Measurements from ENCODE around the gene NUMB.

NUMB gene

DNA sequence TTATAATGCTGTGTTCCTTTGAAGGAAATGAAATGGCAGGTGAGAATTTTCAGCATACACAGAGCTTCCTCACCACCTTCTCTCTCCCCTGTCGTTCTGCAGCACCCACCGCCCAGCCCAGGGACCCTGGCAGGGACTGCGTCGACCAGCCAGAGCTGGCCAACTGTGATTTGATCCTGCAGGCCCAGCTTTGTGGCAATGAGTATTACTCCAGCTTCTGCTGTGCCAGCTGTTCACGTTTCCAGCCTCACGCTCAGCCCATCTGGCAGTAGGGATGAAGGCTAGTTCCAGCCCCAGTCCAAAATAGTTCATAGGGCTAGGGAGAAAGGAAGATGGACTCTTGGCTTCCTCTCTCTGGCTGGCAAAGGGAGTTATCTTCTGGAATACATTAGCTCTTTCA is 186.0 kb downstream of the NUMB start:
- TF ChIP-seq, protein P1, sequence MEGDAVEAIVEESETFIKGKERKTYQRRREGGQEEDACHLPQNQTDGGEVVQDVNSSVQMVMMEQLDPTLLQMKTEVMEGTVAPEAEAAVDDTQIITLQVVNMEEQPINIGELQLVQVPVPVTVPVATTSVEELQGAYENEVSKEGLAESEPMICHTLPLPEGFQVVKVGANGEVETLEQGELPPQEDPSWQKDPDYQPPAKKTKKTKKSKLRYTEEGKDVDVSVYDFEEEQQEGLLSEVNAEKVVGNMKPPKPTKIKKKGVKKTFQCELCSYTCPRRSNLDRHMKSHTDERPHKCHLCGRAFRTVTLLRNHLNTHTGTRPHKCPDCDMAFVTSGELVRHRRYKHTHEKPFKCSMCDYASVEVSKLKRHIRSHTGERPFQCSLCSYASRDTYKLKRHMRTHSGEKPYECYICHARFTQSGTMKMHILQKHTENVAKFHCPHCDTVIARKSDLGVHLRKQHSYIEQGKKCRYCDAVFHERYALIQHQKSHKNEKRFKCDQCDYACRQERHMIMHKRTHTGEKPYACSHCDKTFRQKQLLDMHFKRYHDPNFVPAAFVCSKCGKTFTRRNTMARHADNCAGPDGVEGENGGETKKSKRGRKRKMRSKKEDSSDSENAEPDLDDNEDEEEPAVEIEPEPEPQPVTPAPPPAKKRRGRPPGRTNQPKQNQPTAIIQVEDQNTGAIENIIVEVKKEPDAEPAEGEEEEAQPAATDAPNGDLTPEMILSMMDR (IDR thresholded peaks at IDR 0.05; ENCODE audit: control insufficient read depth, extremely low read depth, insufficient read depth), result no peak
- no peak for DNase-seq (ENCODE audit: low read depth)
- H3K4me3 ChIP-seq (ENCODE audit: low read depth, low read length), result no peak overlapping the region

DNA sequence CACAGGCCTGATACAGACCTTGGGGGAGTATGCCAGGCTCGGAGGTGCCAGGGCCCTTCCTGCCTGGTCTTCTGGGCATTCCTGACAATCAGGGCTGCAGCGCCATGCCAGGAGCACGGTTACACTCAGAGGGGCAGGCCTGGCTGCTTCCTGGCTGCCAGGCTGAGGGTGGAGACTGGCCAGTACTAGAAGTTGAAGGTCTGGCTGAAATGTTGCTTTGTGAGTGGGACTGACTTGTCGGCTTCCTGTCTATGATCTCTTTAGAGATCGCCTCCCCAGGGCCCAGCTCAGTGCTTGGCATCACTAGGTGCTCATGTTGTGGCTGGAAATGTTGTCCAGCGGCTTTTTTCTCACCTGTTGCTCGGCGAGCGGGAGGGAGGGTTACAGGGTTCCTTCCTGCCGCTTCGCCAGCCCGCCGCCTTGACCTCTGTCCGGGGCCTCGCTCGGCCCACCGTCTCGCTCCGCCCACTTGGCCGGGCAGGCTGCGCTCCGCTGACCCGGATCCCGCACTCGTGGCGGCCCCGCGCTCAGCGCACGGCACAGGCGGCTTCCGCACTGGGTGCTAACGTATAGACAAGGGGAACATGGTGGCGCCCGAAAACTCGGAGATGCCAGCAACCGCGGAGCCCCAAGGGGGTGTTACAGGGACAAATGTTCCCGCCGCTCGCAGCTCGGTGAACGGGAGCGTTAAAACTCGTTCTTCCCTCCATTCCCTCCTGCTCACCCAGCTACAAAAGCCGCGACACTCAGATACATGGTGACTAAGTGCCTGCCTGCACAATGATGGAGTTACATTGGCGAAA is 188.4 kb downstream of the NUMB start:
- H3K4me3 ChIP-seq (ENCODE audit: low read depth, low read length), result no peak overlapping the region
- no peak for DNase-seq (ENCODE audit: low read depth)

DNA sequence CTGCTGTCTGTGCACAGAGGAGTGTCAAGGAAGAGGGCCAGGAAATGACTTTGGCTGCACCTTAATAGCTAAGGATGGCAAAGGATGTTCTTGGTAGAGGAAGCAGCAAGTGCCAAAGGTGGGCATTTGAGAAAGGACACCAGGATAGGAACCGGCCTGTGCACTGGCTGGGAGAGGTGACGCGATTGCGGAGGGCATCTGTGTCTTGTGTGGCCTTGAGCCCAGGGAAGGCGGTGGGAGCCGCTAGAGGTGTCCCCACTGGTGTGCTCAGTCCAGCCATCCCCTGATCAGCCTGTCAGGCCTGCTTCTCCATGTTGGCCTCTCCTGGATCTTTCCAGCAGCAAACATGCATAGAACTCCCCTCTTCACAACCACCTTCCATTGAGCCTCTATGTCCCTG is 190.9 kb downstream of the NUMB start:
- no peak for DNase-seq (ENCODE audit: low read depth)
- TF ChIP-seq, protein P1 (IDR thresholded peaks at IDR 0.05; ENCODE audit: control insufficient read depth, extremely low read depth, insufficient read depth), result no peak
- H3K4me3 ChIP-seq (ENCODE audit: low read depth, low read length), result no peak overlapping the region

More for the DNA sequence above, 188.4 kb downstream of the NUMB start:
- TF ChIP-seq, protein P1 (IDR thresholded peaks at IDR 0.05; ENCODE audit: control insufficient read depth, extremely low read depth, insufficient read depth), result no peak

DNA sequence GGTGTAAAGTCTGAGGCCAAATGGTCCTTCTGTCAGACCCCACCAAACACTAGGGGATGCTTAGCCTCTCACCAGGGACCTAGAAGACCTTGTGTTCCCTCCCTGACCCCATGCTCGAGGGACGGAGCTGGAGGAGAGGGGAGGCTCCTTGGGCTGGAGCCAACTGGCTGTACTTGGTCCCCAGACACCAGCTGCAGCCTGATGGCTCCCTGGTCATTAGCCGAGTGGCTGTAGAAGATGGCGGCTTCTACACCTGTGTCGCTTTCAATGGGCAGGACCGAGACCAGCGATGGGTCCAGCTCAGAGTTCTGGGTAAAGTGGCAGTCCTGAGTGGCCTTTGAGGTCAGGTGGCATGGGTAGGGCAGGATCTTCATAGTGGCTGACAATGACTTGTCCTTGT is 192.0 kb downstream of the NUMB start:
- TF ChIP-seq, protein P1 (IDR thresholded peaks at IDR 0.05; ENCODE audit: control insufficient read depth, extremely low read depth, insufficient read depth), result no peak
- no peak for DNase-seq (ENCODE audit: low read depth)
- H3K4me3 ChIP-seq (ENCODE audit: low read depth, low read length), result no peak overlapping the region

DNA sequence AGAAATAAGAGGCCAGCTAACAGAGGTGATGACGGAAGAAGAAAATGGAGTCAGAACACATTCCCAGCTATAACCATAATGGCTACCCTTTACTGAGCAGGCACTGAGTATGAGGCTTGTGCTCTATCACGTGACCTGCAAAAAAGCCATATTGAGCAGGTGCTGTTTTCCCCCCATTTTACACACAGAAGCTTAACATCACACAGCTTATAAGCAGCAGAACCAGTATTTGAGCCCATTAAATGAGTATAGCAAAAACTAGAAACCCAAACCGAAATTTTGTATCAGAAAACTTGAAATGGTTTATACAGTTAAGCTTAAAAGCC is 192.7 kb downstream of the NUMB start:
- H3K4me3 ChIP-seq (ENCODE audit: low read depth, low read length), result no peak overlapping the region
- TF ChIP-seq, protein P1 (IDR thresholded peaks at IDR 0.05; ENCODE audit: control insufficient read depth, extremely low read depth, insufficient read depth), result no peak
- DNase-seq (ENCODE audit: low read depth), result no peak

DNA sequence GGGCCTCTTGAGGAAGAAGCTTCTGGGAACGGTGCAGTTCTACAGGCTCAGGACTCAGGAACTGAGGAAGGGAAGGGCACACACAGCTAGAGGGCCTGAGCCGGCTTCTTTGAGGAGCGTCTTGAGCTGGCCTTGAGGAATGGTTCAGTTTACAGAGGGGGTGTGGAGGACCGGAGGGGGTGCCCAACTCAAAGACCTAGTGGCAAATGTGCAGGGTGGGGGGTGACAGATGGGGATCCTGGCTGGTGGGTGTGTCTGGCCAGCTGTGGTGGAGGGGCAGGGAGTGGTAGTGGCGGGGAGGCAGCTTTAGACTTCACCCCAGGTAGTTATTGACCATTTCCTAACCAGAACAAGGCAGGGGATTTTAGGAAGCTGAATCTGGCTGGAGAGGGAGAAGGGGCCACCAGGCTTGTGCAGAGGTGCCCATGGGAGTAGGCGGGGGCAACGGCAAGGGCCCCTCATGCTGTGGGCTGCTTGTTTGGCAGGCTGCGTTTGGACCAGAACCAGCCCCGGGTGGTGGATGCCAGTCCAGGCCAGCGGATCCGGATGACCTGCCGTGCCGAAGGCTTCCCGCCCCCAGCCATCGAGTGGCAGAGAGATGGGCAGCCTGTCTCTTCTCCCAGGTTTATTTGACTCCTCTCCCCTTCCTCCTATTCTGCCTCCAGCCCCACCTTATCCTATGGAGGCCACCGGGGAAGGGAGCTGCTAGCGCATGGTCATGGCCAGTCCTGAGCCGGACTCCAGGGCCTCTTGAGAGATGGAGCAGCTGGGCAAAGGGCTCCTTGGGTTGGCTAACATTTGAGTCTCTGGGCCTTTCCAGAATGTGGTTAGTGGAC is 193.2 kb downstream of the NUMB start:
- TF ChIP-seq, protein P1 (IDR thresholded peaks at IDR 0.05; ENCODE audit: control insufficient read depth, extremely low read depth, insufficient read depth), result no peak
- no peak overlapping the region for H3K4me3 ChIP-seq (ENCODE audit: low read depth, low read length)

More for the DNA sequence above, 193.2 kb downstream of the NUMB start:
- DNase-seq (ENCODE audit: low read depth), result no peak

Data from LNCaP clone FGC (cell line).